PC-9 (cell line): ENCODE results near the gene TRNT1. TPM values are rescaled to one million over a fixed set of nuclear protein-coding genes. Genes with fewer than 3 reads are reported as not detected.

Experiments
- BruUV-seq: library from RNA; stranded (reverse); fragments of 400-500 nt; replicated peaks from 2 replicates; lab custom pipeline; 2021; lab: Mats Ljungman, UMichigan
- CTCF ChIA-PET: fragments of 300-600 bp; sonication (Branson Sonifier 250); formaldehyde crosslinking; loops from one replicate; lab custom pipeline; 2022; ENCODE audit warnings: antibody characterized with exemption; lab: Charles Lee
- POLR2A ChIA-PET: fragments of 300-600 bp; sonication (Branson Sonifier 250); formaldehyde crosslinking; loops from one replicate; lab custom pipeline; 2022; ENCODE audit warnings: antibody characterized with exemption; ENCODE audit not compliant: unreplicated experiment; lab: Charles Lee
- DNase-seq, 2 experiments: peaks; one replicate each; pipeline versions ENCODE4 v3.0.0 to v3.0.0-alpha.2; 2015 to 2022; ENCODE audit warnings: mixed read lengths in 1 of 2
- H2AFZ ChIP-seq: fragments of 200-600 bp; sonication (generic); 2 replicates; pipeline ENCODE4 v1.8.1; 2017; ENCODE audit warnings: antibody characterized with exemption
- H3F3A ChIP-seq: fragments of 200-600 bp; sonication (generic); 2 replicates; pipeline ENCODE4 v1.8.1; 2017; ENCODE audit warnings: antibody characterized with exemption, mild to moderate bottlenecking, low read depth; ENCODE audit not compliant: insufficient read depth
- H3K27ac ChIP-seq: fragments of 200-600 bp; sonication (generic); 2 replicates; pipeline ENCODE4 v1.6.1; 2016; ENCODE audit warnings: mixed run types
- H3K27me3 ChIP-seq: fragments of 200-600 bp; sonication (generic); 2 replicates; pipeline ENCODE4 v1.6.1; 2016; ENCODE audit warnings: low read depth, mixed run types; ENCODE audit not compliant: insufficient read depth
- H3K36me3 ChIP-seq: fragments of 200-600 bp; sonication (generic); 2 replicates; pipeline ENCODE4 v1.6.1; 2016; ENCODE audit warnings: low read depth, mixed run types
- H3K4me1 ChIP-seq: fragments of 200-600 bp; sonication (generic); replicated peaks from 2 replicates; pipeline ENCODE4 v1.6.1; 2016; ENCODE audit warnings: mixed run types; ENCODE audit not compliant: insufficient read depth
- H3K4me2 ChIP-seq: fragments of 200-600 bp; sonication (generic); 2 replicates; pipeline ENCODE4 v1.6.1; 2017; ENCODE audit warnings: mixed run types
- H3K4me3 ChIP-seq: fragments of 200-600 bp; sonication (generic); 2 replicates; pipeline ENCODE4 v1.6.1; 2016; ENCODE audit warnings: mixed run types
- H3K79me2 ChIP-seq: fragments of 200-600 bp; sonication (generic); 2 replicates; pipeline ENCODE4 v1.6.1; 2017; ENCODE audit warnings: low read depth, mixed run types
- H3K9me2 ChIP-seq: fragments of 200-600 bp; sonication (generic); 2 replicates; pipeline ENCODE4 v1.8.1; 2017; ENCODE audit warnings: mild to moderate bottlenecking; ENCODE audit not compliant: insufficient read depth
- H3K9me3 ChIP-seq: fragments of 200-600 bp; sonication (generic); 2 replicates; pipeline ENCODE4 v1.8.1; 2016; ENCODE audit warnings: low read depth; ENCODE audit not compliant: insufficient read depth
- H4K20me1 ChIP-seq: fragments of 200-600 bp; sonication (generic); 2 replicates; pipeline ENCODE4 v1.8.1; 2017; ENCODE audit not compliant: insufficient read depth
- EZH2 ChIP-seq: fragments of 200-600 bp; sonication (generic); IDR thresholded peaks from 2 replicates; pipeline ENCODE4 v1.8.0; 2017; ENCODE audit warnings: antibody characterized with exemption, low read depth
- intact Hi-C: fragments of 100-400 bp; cut with micrococcal nuclease; formaldehyde crosslinking; loops from one replicate; pipeline ENCODE4 v1.10.0; 2022; ENCODE audit not compliant: unreplicated experiment
- total RNA-seq: library from RNA; stranded (reverse); gene quantifications from 2 replicates; pipeline ENCODE4 v1.2.3, GENCODE V29; 2021
- TF ChIP-seq, protein P1 (sequence below): fragments of 200-600 bp; sonication (generic); conservative IDR thresholded peaks from 2 replicates; pipeline ENCODE4 v1.6.1; 2017; ENCODE audit warnings: mixed run types, antibody characterized with exemption, mild to moderate bottlenecking, moderate library complexity

TRNT1 gene
- total RNA-seq, 1 experiment from 2014 or later: 22.5 TPM

- Histone ChIP-seq H3K4me3 (no peak overlapping the region), H3K36me3 (no peaks in the 10 kb centered on the region), H3K27me3 (no peaks in the 10 kb centered on the region), H3K4me1 (no peaks in the 10 kb centered on the region), H4K20me1 (no peaks in the 10 kb centered on the region), H3F3A (no peaks in the 10 kb centered on the region), H3K27ac (no peak overlapping the region), H2AFZ (no peak overlapping the region), H3K9me3 (no peaks in the 10 kb centered on the region), H3K79me2 (no peaks in the 10 kb centered on the region), H3K9me2 (no peaks in the 10 kb centered on the region), H3K4me2 (no peak overlapping the region)
- no peak for TF ChIP-seq EZH2
- TF ChIP-seq, protein P1, sequence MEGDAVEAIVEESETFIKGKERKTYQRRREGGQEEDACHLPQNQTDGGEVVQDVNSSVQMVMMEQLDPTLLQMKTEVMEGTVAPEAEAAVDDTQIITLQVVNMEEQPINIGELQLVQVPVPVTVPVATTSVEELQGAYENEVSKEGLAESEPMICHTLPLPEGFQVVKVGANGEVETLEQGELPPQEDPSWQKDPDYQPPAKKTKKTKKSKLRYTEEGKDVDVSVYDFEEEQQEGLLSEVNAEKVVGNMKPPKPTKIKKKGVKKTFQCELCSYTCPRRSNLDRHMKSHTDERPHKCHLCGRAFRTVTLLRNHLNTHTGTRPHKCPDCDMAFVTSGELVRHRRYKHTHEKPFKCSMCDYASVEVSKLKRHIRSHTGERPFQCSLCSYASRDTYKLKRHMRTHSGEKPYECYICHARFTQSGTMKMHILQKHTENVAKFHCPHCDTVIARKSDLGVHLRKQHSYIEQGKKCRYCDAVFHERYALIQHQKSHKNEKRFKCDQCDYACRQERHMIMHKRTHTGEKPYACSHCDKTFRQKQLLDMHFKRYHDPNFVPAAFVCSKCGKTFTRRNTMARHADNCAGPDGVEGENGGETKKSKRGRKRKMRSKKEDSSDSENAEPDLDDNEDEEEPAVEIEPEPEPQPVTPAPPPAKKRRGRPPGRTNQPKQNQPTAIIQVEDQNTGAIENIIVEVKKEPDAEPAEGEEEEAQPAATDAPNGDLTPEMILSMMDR: no peak
- BruUV-seq: no TSS peak
- intact Hi-C loops: no loop called here
- POLR2A ChIA-PET: no interaction called here
- CTCF ChIA-PET: no interaction called here
- DNase-seq: no peak
Observed at GRCh38 chr3:3134750-3135448, 8.2 kb downstream of the TRNT1 start.

GRCh38 chr3:3137526-3137925 lies 10.8 kb downstream of the TRNT1 start:
- DNase-seq: no peak
- Histone ChIP-seq H3K79me2 (no peaks in the 10 kb centered on the region), H3K4me3 (no peak overlapping the region), H4K20me1 (no peaks in the 10 kb centered on the region), H3K9me3 (no peaks in the 10 kb centered on the region), H3K27ac (no peak overlapping the region), H3K27me3 (no peaks in the 10 kb centered on the region), H3K4me1 (no peaks in the 10 kb centered on the region), H3K9me2 (no peaks in the 10 kb centered on the region), H3K4me2 (no peak overlapping the region), H2AFZ (no peak overlapping the region), H3K36me3 (0 out of 2 replicates have a peak, but pooled peaks cover 4% of the 10 kb centered on the region), H3F3A (no peaks in the 10 kb centered on the region)
- TF ChIP-seq EZH2: no peak
- TF ChIP-seq, protein P1: no peak
- POLR2A ChIA-PET: no interaction called here
- BruUV-seq: no TSS peak
- CTCF ChIA-PET: no interaction called here
- intact Hi-C loops: no loop called here

- intact Hi-C loops: no loop called here
- DNase-seq: no peak
- no peaks in the 10 kb centered on the region for H3K9me3 ChIP-seq
- H3K27ac ChIP-seq: no peak overlapping the region
- BruUV-seq: no TSS peak
- TF ChIP-seq EZH2: no peak
- TF ChIP-seq, protein P1: no peak
- H3K79me2 ChIP-seq: no peaks in the 10 kb centered on the region
- no peaks in the 10 kb centered on the region for H3K4me1 ChIP-seq
- H4K20me1 ChIP-seq: no peaks in the 10 kb centered on the region
- H3K4me2 ChIP-seq: no peak overlapping the region
- H3F3A ChIP-seq: no peaks in the 10 kb centered on the region
- H3K9me2 ChIP-seq: no peaks in the 10 kb centered on the region
- H3K4me3 ChIP-seq: no peak overlapping the region
- POLR2A ChIA-PET: no interaction called here
- H2AFZ ChIP-seq: no peak overlapping the region
- CTCF ChIA-PET: no interaction called here
- peaks cover 4% of the 10 kb centered on the region; the same call in 1 of the 2 replicates for H3K36me3 ChIP-seq
- H3K27me3 ChIP-seq: no peaks in the 10 kb centered on the region
Observed at GRCh38 chr3:3141939-3142338, 15.2 kb downstream of the TRNT1 start.
